Mucosa of rectum (tissue), 2 donors: ENCODE data around the gene IFNG.
"Not testable (repeated sequence)": the region's sequence is repeated elsewhere in the genome, so short reads cannot be mapped to it uniquely, and the experiment has no call there.

Experiments used
- H3K27ac ChIP-seq, 2 donors: one replicate each; pipeline ENCODE4 v1.7.0; 2013; ENCODE audit warnings: inconsistent platforms in 2 of 2, low read depth in 2 of 2, low read length in 2 of 2
- H3K27me3 ChIP-seq, 2 donors: one replicate each; pipeline ENCODE4 v1.7.0; 2013; ENCODE audit warnings: low read length in 2 of 2; ENCODE audit not compliant: control insufficient read depth in 2 of 2, insufficient read depth in 2 of 2
- H3K36me3 ChIP-seq, 2 donors: one replicate each; pipeline ENCODE4 v1.7.0; 2013; ENCODE audit warnings: low read length in 2 of 2; ENCODE audit not compliant: control insufficient read depth in 2 of 2, insufficient read depth in 2 of 2
- H3K4me1 ChIP-seq, 2 donors: one replicate each; pipeline ENCODE4 v1.7.0; 2013; ENCODE audit warnings: low read length in 2 of 2, mild to moderate bottlenecking in 1 of 2; ENCODE audit not compliant: control insufficient read depth in 2 of 2, insufficient read depth in 2 of 2
- H3K4me3 ChIP-seq, 2 donors: one replicate each; pipeline ENCODE4 v1.7.0; 2013; ENCODE audit warnings: low read length in 2 of 2
- H3K9ac ChIP-seq, 2 donors: one replicate each; pipeline ENCODE4 v1.7.0; 2013; ENCODE audit warnings: low read length in 2 of 2, low read depth in 1 of 2, mild to moderate bottlenecking in 1 of 2
- H3K9me3 ChIP-seq, 2 donors: one replicate each; pipeline ENCODE4 v1.7.0; 2013; ENCODE audit warnings: low read length in 2 of 2; ENCODE audit not compliant: control insufficient read depth in 2 of 2
- donor health status: healthy.
- donor health status: Normal muscosa, but diverticular disease.

The IFNG gene

GRCh38 chr12:68159681-68160304 is at the start of gene IFNG:
Gene IFNG (minus strand): TSS chr12:68159740. CDS start chr12:68159615, 125 bp downstream.
- H3K4me3 ChIP-seq = no peak within 1 kb of the TSS
- H3K27ac ChIP-seq = no peak within 1 kb of the TSS
- H3K4me1 ChIP-seq = no peaks in the 10 kb centered on the region
- no peaks in the 10 kb centered on the region for H3K36me3 ChIP-seq
- H3K27me3 ChIP-seq = no peaks in the 10 kb centered on the region
- no peaks in the 10 kb centered on the region for H3K9me3 ChIP-seq
- no peak within 1 kb of the TSS for H3K9ac ChIP-seq

- H3K27ac ChIP-seq, H3K4me1 ChIP-seq, H3K9ac ChIP-seq, H3K4me3 ChIP-seq, H3K9me3 ChIP-seq, H3K36me3 ChIP-seq, H3K27me3 ChIP-seq: not testable (repeated sequence)
Measured at GRCh38 chr12:68209048-68209728, 49.6 kb upstream of the IFNG start.

DNA sequence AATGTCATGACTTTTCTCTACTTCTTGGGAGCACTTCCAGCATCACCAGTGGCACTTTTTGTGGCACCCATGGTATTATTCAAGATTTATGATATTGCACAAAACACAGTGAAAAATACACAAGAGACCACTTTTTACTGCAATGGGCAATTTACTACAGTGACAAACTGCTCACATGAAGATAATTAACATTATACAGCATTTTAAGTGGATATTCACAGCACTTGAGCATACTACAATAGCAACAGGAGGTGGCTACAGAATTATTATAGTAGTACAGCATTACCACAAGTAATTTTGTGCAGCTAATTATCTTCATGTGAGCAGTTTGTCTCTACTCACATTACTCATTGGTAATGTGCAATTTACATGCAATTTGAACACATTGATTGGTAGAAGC is 47.7 kb upstream of the IFNG start:
- Histone ChIP-seq H3K36me3 (no peaks in the 10 kb centered on the region), H3K9ac (no peak overlapping the region), H3K27me3 (peaks cover 0 to 3% of the 10 kb centered on the region in 2 donors), H3K9me3 (no peaks in the 10 kb centered on the region), H3K4me3 (no peak overlapping the region), H3K4me1 (no peaks in the 10 kb centered on the region), H3K27ac (no peak overlapping the region)

DNA sequence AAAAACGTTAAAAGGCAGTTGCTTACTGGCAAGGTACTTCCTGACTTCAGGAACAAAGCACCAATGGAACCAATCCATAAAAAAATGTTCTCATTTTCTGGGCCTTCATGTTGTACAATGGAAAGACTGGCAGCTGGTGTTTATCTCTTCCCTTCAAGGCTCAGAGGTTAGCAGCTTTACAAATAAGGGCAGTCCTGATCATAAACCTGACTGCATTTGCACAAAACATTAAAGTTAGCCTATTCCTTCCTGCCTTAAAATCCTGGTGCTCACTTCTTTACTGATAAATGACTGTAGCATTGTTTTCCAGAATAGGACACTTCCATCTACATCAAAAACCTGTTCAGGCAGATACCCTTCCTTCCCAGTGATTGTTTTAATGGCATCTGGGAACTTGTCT is 46.9 kb upstream of the IFNG start:
- H3K4me1 ChIP-seq = no peaks in the 10 kb centered on the region
- H3K36me3 ChIP-seq = no peaks in the 10 kb centered on the region
- H3K27me3 ChIP-seq = peaks cover 0 to 3% of the 10 kb centered on the region in 2 donors
- no peak overlapping the region for H3K9ac ChIP-seq
- no peaks in the 10 kb centered on the region for H3K9me3 ChIP-seq
- no peak overlapping the region for H3K27ac ChIP-seq
- H3K4me3 ChIP-seq = no peak overlapping the region

- H3K4me1 ChIP-seq = no peaks in the 10 kb centered on the region
- no peaks in the 10 kb centered on the region for H3K9me3 ChIP-seq
- H3K4me3 ChIP-seq = no peak overlapping the region
- no peaks in the 10 kb centered on the region for H3K36me3 ChIP-seq
- H3K9ac ChIP-seq = no peak overlapping the region
- H3K27me3 ChIP-seq = peaks cover 0 to 3% of the 10 kb centered on the region in 2 donors
- H3K27ac ChIP-seq = no peak overlapping the region
Measured at GRCh38 chr12:68203460-68203875, 43.9 kb upstream of the IFNG start.

- Histone ChIP-seq H3K27ac (no peak overlapping the region), H3K9ac (no peak overlapping the region), H3K36me3 (no peaks in the 10 kb centered on the region), H3K9me3 (no peaks in the 10 kb centered on the region), H3K27me3 (no peaks in the 10 kb centered on the region), H3K4me3 (no peak overlapping the region), H3K4me1 (no peaks in the 10 kb centered on the region)
Measured at GRCh38 chr12:68200854-68201253, 41.3 kb upstream of the IFNG start.

GRCh38 chr12:68199127-68199526 is 39.6 kb upstream of the IFNG start:
- no peak overlapping the region for H3K4me3 ChIP-seq
- H3K27me3 ChIP-seq = no peaks in the 10 kb centered on the region
- H3K9ac ChIP-seq = no peak overlapping the region
- H3K36me3 ChIP-seq = no peaks in the 10 kb centered on the region
- no peaks in the 10 kb centered on the region for H3K9me3 ChIP-seq
- no peaks in the 10 kb centered on the region for H3K4me1 ChIP-seq
- H3K27ac ChIP-seq = no peak overlapping the region

DNA sequence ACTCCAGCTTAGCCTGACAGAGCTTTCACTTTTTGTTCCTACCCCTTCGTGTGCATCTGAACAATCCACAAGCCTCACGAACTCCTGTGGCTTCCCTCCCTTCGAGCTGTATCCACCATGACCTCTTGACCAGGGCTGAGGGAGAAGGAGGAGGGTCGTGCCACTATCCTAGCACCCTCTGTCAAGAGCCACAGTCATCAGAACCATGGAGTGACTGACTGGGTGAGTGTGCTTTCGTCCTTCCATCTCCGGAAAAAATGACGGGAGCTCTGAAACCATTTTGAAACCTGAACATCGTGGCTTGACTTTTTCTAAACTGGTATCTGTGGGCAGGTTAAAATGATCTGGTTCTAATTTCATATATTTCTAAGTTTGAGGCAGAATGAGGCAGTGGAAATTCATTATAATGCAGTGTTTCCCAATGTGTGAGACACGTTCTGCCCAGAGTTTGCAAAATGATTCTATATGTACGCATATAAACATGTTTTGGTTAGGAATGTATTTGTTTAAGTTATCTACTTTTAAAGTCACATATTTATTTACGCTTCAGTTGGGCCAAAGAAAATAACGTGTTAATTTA is 39.1 kb upstream of the IFNG start:
- no peaks in the 10 kb centered on the region for H3K9me3 ChIP-seq
- H3K9ac ChIP-seq = no peak overlapping the region
- no peak overlapping the region for H3K4me3 ChIP-seq
- no peaks in the 10 kb centered on the region for H3K36me3 ChIP-seq
- H3K27me3 ChIP-seq = no peaks in the 10 kb centered on the region
- H3K4me1 ChIP-seq = no peaks in the 10 kb centered on the region
- no peak overlapping the region for H3K27ac ChIP-seq

GRCh38 chr12:68190301-68190700 is 30.8 kb upstream of the IFNG start:
- no peaks in the 10 kb centered on the region for H3K4me1 ChIP-seq
- no peak overlapping the region for H3K4me3 ChIP-seq
- no peaks in the 10 kb centered on the region for H3K9me3 ChIP-seq
- no peaks in the 10 kb centered on the region for H3K36me3 ChIP-seq
- H3K9ac ChIP-seq = no peak overlapping the region
- H3K27me3 ChIP-seq = no peaks in the 10 kb centered on the region
- H3K27ac ChIP-seq = no peak overlapping the region

DNA sequence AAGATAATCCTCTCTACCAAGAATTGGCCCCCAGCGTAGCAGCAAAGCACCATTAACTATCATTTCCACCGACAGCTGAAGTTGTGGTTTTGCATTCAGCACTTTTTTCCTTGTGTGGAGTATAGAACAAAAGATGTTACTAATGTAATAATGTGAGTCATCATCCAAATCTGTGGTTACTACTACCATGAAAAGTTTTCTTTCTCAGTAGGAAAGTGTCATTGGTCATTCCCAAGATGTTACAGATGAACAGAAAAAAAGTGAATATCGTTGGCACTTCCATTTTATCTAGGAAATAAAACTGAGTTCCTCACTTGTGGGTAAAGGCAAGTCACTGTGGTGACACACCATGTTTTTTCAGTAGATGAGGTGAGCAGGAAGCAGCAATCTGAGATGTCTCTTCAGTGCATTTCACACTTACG is 30.3 kb upstream of the IFNG start:
- Histone ChIP-seq H3K36me3 (no peaks in the 10 kb centered on the region), H3K27ac (no peak overlapping the region), H3K4me1 (no peaks in the 10 kb centered on the region), H3K27me3 (no peaks in the 10 kb centered on the region), H3K9me3 (no peaks in the 10 kb centered on the region), H3K9ac (no peak overlapping the region), H3K4me3 (no peak overlapping the region)
